ENCODE measurements around the gene CDH4.

CDH4 gene

GRCh38 chr20:61525781-61526431 is 273.8 kb downstream of the CDH4 start:
- H3K36me3 ChIP-seq (ENCODE audit: control insufficient read depth in 2 of 2, insufficient read depth in 2 of 2, low read length in 2 of 2) = no peaks in the 10 kb centered on the region
- no peaks in the 10 kb centered on the region for H3K27me3 ChIP-seq (ENCODE audit: control insufficient read depth in 2 of 2, insufficient read depth in 2 of 2, low read length in 2 of 2)
- no peaks in the 10 kb centered on the region for H3K9me3 ChIP-seq (ENCODE audit: control insufficient read depth in 2 of 2, low read length in 2 of 2)
- no peak overlapping the region for H3K27ac ChIP-seq (ENCODE audit: low read depth in 2 of 2, low read length in 2 of 2)
- no peaks in the 10 kb centered on the region for H3K4me1 ChIP-seq (ENCODE audit: control insufficient read depth in 2 of 2, insufficient read depth in 2 of 2, low read length in 2 of 2)
- no peak overlapping the region for H3K9ac ChIP-seq (ENCODE audit: low read depth in 1 of 2, low read length in 2 of 2)
- H3K4me3 ChIP-seq (ENCODE audit: low read length in 2 of 2) = no peak overlapping the region

- Histone ChIP-seq H3K4me1 (ENCODE audit: control insufficient read depth in 2 of 2, insufficient read depth in 2 of 2, low read length in 2 of 2) (no peaks in the 10 kb centered on the region), H3K4me3 (ENCODE audit: low read length in 2 of 2) (no peak overlapping the region), H3K27ac (ENCODE audit: low read depth in 2 of 2, low read length in 2 of 2) (no peak overlapping the region), H3K9me3 (ENCODE audit: control insufficient read depth in 2 of 2, low read length in 2 of 2) (no peaks in the 10 kb centered on the region), H3K9ac (ENCODE audit: low read depth in 1 of 2, low read length in 2 of 2) (no peak overlapping the region), H3K27me3 (ENCODE audit: control insufficient read depth in 2 of 2, insufficient read depth in 2 of 2, low read length in 2 of 2) (no peaks in the 10 kb centered on the region), H3K36me3 (ENCODE audit: control insufficient read depth in 2 of 2, insufficient read depth in 2 of 2, low read length in 2 of 2) (no peaks in the 10 kb centered on the region)
These were observed 274.8 kb downstream of the CDH4 start for GRCh38 chr20:61526907-61527306.

GRCh38 chr20:61527626-61528025 is 275.6 kb downstream of the CDH4 start:
- Histone ChIP-seq H3K27ac (ENCODE audit: low read depth in 2 of 2, low read length in 2 of 2) (no peak overlapping the region), H3K9ac (ENCODE audit: low read depth in 1 of 2, low read length in 2 of 2) (no peak overlapping the region), H3K27me3 (ENCODE audit: control insufficient read depth in 2 of 2, insufficient read depth in 2 of 2, low read length in 2 of 2) (no peaks in the 10 kb centered on the region), H3K9me3 (ENCODE audit: control insufficient read depth in 2 of 2, low read length in 2 of 2) (no peaks in the 10 kb centered on the region), H3K4me1 (ENCODE audit: control insufficient read depth in 2 of 2, insufficient read depth in 2 of 2, low read length in 2 of 2) (no peaks in the 10 kb centered on the region), H3K36me3 (ENCODE audit: control insufficient read depth in 2 of 2, insufficient read depth in 2 of 2, low read length in 2 of 2) (no peaks in the 10 kb centered on the region), H3K4me3 (ENCODE audit: low read length in 2 of 2) (no peak overlapping the region)

GRCh38 chr20:61528591-61528990 is 276.5 kb downstream of the CDH4 start:
- Histone ChIP-seq H3K27me3 (ENCODE audit: control insufficient read depth in 2 of 2, insufficient read depth in 2 of 2, low read length in 2 of 2) (no peaks in the 10 kb centered on the region), H3K9ac (ENCODE audit: low read depth in 1 of 2, low read length in 2 of 2) (no peak overlapping the region), H3K9me3 (ENCODE audit: control insufficient read depth in 2 of 2, low read length in 2 of 2) (no peaks in the 10 kb centered on the region), H3K4me3 (ENCODE audit: low read length in 2 of 2) (no peak overlapping the region), H3K36me3 (ENCODE audit: control insufficient read depth in 2 of 2, insufficient read depth in 2 of 2, low read length in 2 of 2) (no peaks in the 10 kb centered on the region), H3K4me1 (ENCODE audit: control insufficient read depth in 2 of 2, insufficient read depth in 2 of 2, low read length in 2 of 2) (no peaks in the 10 kb centered on the region), H3K27ac (ENCODE audit: low read depth in 2 of 2, low read length in 2 of 2) (no peak overlapping the region)

GRCh38 chr20:61529354-61529753 is 277.3 kb downstream of the CDH4 start:
- no peak overlapping the region for H3K9ac ChIP-seq (ENCODE audit: low read depth in 1 of 2, low read length in 2 of 2)

GRCh38 chr20:61531553-61532345 is 279.7 kb downstream of the CDH4 start:
- H3K4me1 ChIP-seq (ENCODE audit: control insufficient read depth in 2 of 2, insufficient read depth in 2 of 2, low read length in 2 of 2) = no peaks in the 10 kb centered on the region
- H3K9me3 ChIP-seq (ENCODE audit: control insufficient read depth in 2 of 2, low read length in 2 of 2) = no peaks in the 10 kb centered on the region
- no peaks in the 10 kb centered on the region for H3K27me3 ChIP-seq (ENCODE audit: control insufficient read depth in 2 of 2, insufficient read depth in 2 of 2, low read length in 2 of 2)
- no peak overlapping the region for H3K9ac ChIP-seq (ENCODE audit: low read depth in 1 of 2, low read length in 2 of 2)
- H3K4me3 ChIP-seq (ENCODE audit: low read length in 2 of 2) = no peak overlapping the region
- H3K36me3 ChIP-seq (ENCODE audit: control insufficient read depth in 2 of 2, insufficient read depth in 2 of 2, low read length in 2 of 2) = no peaks in the 10 kb centered on the region
- H3K27ac ChIP-seq (ENCODE audit: low read depth in 2 of 2, low read length in 2 of 2) = no peak overlapping the region

More at GRCh38 chr20:61529354-61529753, 277.3 kb downstream of the CDH4 start:
- Histone ChIP-seq H3K9me3 (ENCODE audit: control insufficient read depth in 2 of 2, low read length in 2 of 2) (no peaks in the 10 kb centered on the region), H3K27ac (ENCODE audit: low read depth in 2 of 2, low read length in 2 of 2) (no peak overlapping the region), H3K36me3 (ENCODE audit: control insufficient read depth in 2 of 2, insufficient read depth in 2 of 2, low read length in 2 of 2) (no peaks in the 10 kb centered on the region), H3K27me3 (ENCODE audit: control insufficient read depth in 2 of 2, insufficient read depth in 2 of 2, low read length in 2 of 2) (no peaks in the 10 kb centered on the region), H3K4me1 (ENCODE audit: control insufficient read depth in 2 of 2, insufficient read depth in 2 of 2, low read length in 2 of 2) (no peaks in the 10 kb centered on the region), H3K4me3 (ENCODE audit: low read length in 2 of 2) (no peak overlapping the region)

GRCh38 chr20:61532736-61533135 is 280.7 kb downstream of the CDH4 start:
- Histone ChIP-seq H3K27ac (ENCODE audit: low read depth in 2 of 2, low read length in 2 of 2) (no peak overlapping the region), H3K27me3 (ENCODE audit: control insufficient read depth in 2 of 2, insufficient read depth in 2 of 2, low read length in 2 of 2) (no peaks in the 10 kb centered on the region), H3K4me3 (ENCODE audit: low read length in 2 of 2) (no peak overlapping the region), H3K9me3 (ENCODE audit: control insufficient read depth in 2 of 2, low read length in 2 of 2) (no peaks in the 10 kb centered on the region), H3K36me3 (ENCODE audit: control insufficient read depth in 2 of 2, insufficient read depth in 2 of 2, low read length in 2 of 2) (no peaks in the 10 kb centered on the region), H3K9ac (ENCODE audit: low read depth in 1 of 2, low read length in 2 of 2) (no peak overlapping the region), H3K4me1 (ENCODE audit: control insufficient read depth in 2 of 2, insufficient read depth in 2 of 2, low read length in 2 of 2) (no peaks in the 10 kb centered on the region)

GRCh38 chr20:61533231-61533631 is 281.2 kb downstream of the CDH4 start:
- H3K27ac ChIP-seq (ENCODE audit: low read depth in 2 of 2, low read length in 2 of 2) = no peak overlapping the region
- no peaks in the 10 kb centered on the region for H3K36me3 ChIP-seq (ENCODE audit: control insufficient read depth in 2 of 2, insufficient read depth in 2 of 2, low read length in 2 of 2)
- H3K27me3 ChIP-seq (ENCODE audit: control insufficient read depth in 2 of 2, insufficient read depth in 2 of 2, low read length in 2 of 2) = no peaks in the 10 kb centered on the region
- no peak overlapping the region for H3K9ac ChIP-seq (ENCODE audit: low read depth in 1 of 2, low read length in 2 of 2)
- H3K4me1 ChIP-seq (ENCODE audit: control insufficient read depth in 2 of 2, insufficient read depth in 2 of 2, low read length in 2 of 2) = no peaks in the 10 kb centered on the region
- no peaks in the 10 kb centered on the region for H3K9me3 ChIP-seq (ENCODE audit: control insufficient read depth in 2 of 2, low read length in 2 of 2)
- no peak overlapping the region for H3K4me3 ChIP-seq (ENCODE audit: low read length in 2 of 2)

- H3K9me3 ChIP-seq (ENCODE audit: control insufficient read depth in 2 of 2, low read length in 2 of 2) = no peaks in the 10 kb centered on the region
- no peaks in the 10 kb centered on the region for H3K27me3 ChIP-seq (ENCODE audit: control insufficient read depth in 2 of 2, insufficient read depth in 2 of 2, low read length in 2 of 2)
- H3K4me1 ChIP-seq (ENCODE audit: control insufficient read depth in 2 of 2, insufficient read depth in 2 of 2, low read length in 2 of 2) = no peaks in the 10 kb centered on the region
- H3K36me3 ChIP-seq (ENCODE audit: control insufficient read depth in 2 of 2, insufficient read depth in 2 of 2, low read length in 2 of 2) = no peaks in the 10 kb centered on the region
- no peak overlapping the region for H3K27ac ChIP-seq (ENCODE audit: low read depth in 2 of 2, low read length in 2 of 2)
- H3K4me3 ChIP-seq (ENCODE audit: low read length in 2 of 2) = no peak overlapping the region
- H3K9ac ChIP-seq (ENCODE audit: low read depth in 1 of 2, low read length in 2 of 2) = no peak overlapping the region
These were observed 282.3 kb downstream of the CDH4 start for GRCh38 chr20:61534346-61534745.

GRCh38 chr20:61535091-61535490 is 283.0 kb downstream of the CDH4 start:
- no peaks in the 10 kb centered on the region for H3K9me3 ChIP-seq (ENCODE audit: control insufficient read depth in 2 of 2, low read length in 2 of 2)
- H3K9ac ChIP-seq (ENCODE audit: low read depth in 1 of 2, low read length in 2 of 2) = no peak overlapping the region
- H3K36me3 ChIP-seq (ENCODE audit: control insufficient read depth in 2 of 2, insufficient read depth in 2 of 2, low read length in 2 of 2) = no peaks in the 10 kb centered on the region
- no peak overlapping the region for H3K27ac ChIP-seq (ENCODE audit: low read depth in 2 of 2, low read length in 2 of 2)
- H3K4me3 ChIP-seq (ENCODE audit: low read length in 2 of 2) = no peak overlapping the region
- no peaks in the 10 kb centered on the region for H3K27me3 ChIP-seq (ENCODE audit: control insufficient read depth in 2 of 2, insufficient read depth in 2 of 2, low read length in 2 of 2)
- H3K4me1 ChIP-seq (ENCODE audit: control insufficient read depth in 2 of 2, insufficient read depth in 2 of 2, low read length in 2 of 2) = no peaks in the 10 kb centered on the region

All from mucosa of rectum (tissue), 2 donors.